Activated naive CD4-positive, alpha-beta T cell treated with anti-CD3 and anti-CD28 coated beads for 36 hours (primary cell): ENCODE results near the gene UPK1A. TPM values are rescaled to one million over a fixed set of nuclear protein-coding genes. Genes with fewer than 3 reads are reported as not detected.
"Not testable (repeated sequence)": the region's sequence is repeated elsewhere in the genome, so short reads cannot be mapped to it uniquely, and the experiment has no call there.

ENCODE experiments used
- CTCF ChIA-PET: fragments of 350-600 bp; sonication (Branson Sonifier 250); formaldehyde crosslinking; loops from one replicate; lab custom pipeline; 2021; ENCODE audit warnings: antibody characterized with exemption; lab: Charles Lee
- DNase-seq: peaks from one replicate; pipeline ENCODE4 v3.0.0-alpha.2; 2020
- H3K27ac Mint-ChIP-seq: one replicate; pipeline ENCODE4 v1.8.0; 2021; ENCODE audit warnings: mild to moderate bottlenecking, mixed read lengths
- H3K27me3 Mint-ChIP-seq: one replicate; pipeline ENCODE4 v1.8.0; 2021; ENCODE audit warnings: low read depth, mixed read lengths
- H3K36me3 Mint-ChIP-seq: one replicate; pipeline ENCODE4 v1.8.0; 2021; ENCODE audit warnings: low read depth, mixed read lengths
- H3K4me1 Mint-ChIP-seq: one replicate; pipeline ENCODE4 v1.8.0; 2021; ENCODE audit warnings: low read depth, mixed read lengths
- H3K4me3 Mint-ChIP-seq: one replicate; pipeline ENCODE4 v1.8.0; 2021; ENCODE audit warnings: mild to moderate bottlenecking, moderate library complexity, mixed read lengths
- H3K9me3 Mint-ChIP-seq: one replicate; pipeline ENCODE4 v1.8.0; 2021; ENCODE audit warnings: mixed read lengths
- intact Hi-C: fragments of 100-400 bp; cut with micrococcal nuclease; formaldehyde crosslinking; loops from one replicate; pipeline ENCODE4 v1.15.1; 2023
- total RNA-seq, 2 experiments: library from RNA; stranded (reverse); gene quantifications; one replicate each; pipeline ENCODE4 v1.2.3, GENCODE V29; 2021

The UPK1A gene
- total RNA-seq, 2 experiments from 2014 or later = 0.21 TPM; not detected in 1

- H3K4me3 Mint-ChIP-seq = no peak overlapping the region
- intact Hi-C loops = no loop called here
- peaks cover 18% of the 10 kb centered on the region for H3K4me1 Mint-ChIP-seq
- no peak overlapping the region for H3K27ac Mint-ChIP-seq
- DNase-seq = no peak
- H3K9me3 Mint-ChIP-seq = no peaks in the 10 kb centered on the region
- H3K27me3 Mint-ChIP-seq = no peaks in the 10 kb centered on the region
- CTCF ChIA-PET = interaction anchor here (1.0 kb wide), 1 partner anchor 25 kb away, joined by 4 read pairs; no protein-coding TSS in a partner anchor
- H3K36me3 Mint-ChIP-seq = peaks cover 53% of the 10 kb centered on the region
Measured at GRCh38 chr19:35721374-35721773, 55.1 kb downstream of the UPK1A start.

GRCh38 chr19:35722461-35722860 lies 56.1 kb downstream of the UPK1A start:
- no peaks in the 10 kb centered on the region for H3K9me3 Mint-ChIP-seq
- peaks cover 50% of the 10 kb centered on the region for H3K36me3 Mint-ChIP-seq
- no peak overlapping the region for H3K27ac Mint-ChIP-seq
- CTCF ChIA-PET = interaction anchor here (1.7 kb wide), 1 partner anchor 28 kb away, joined by 7 read pairs; no protein-coding TSS in a partner anchor
- no peaks in the 10 kb centered on the region for H3K27me3 Mint-ChIP-seq
- DNase-seq = no peak
- intact Hi-C loops = no loop called here
- H3K4me3 Mint-ChIP-seq = no peak overlapping the region
- peaks cover 18% of the 10 kb centered on the region for H3K4me1 Mint-ChIP-seq

- DNase-seq = no peak
- no peaks in the 10 kb centered on the region for H3K27me3 Mint-ChIP-seq
- H3K36me3 Mint-ChIP-seq = peaks cover 51% of the 10 kb centered on the region
- H3K4me3 Mint-ChIP-seq = no peak overlapping the region
- H3K4me1 Mint-ChIP-seq = peaks cover 18% of the 10 kb centered on the region
- intact Hi-C loops = no loop called here
- H3K9me3 Mint-ChIP-seq = no peaks in the 10 kb centered on the region
- CTCF ChIA-PET = interaction anchor here (1.7 kb wide), 1 partner anchor 28 kb away, joined by 7 read pairs; no protein-coding TSS in a partner anchor
- H3K27ac Mint-ChIP-seq = no peak overlapping the region
Measured at GRCh38 chr19:35722897-35723296, 56.6 kb downstream of the UPK1A start.

- peaks cover 58% of the 10 kb centered on the region for H3K36me3 Mint-ChIP-seq
- DNase-seq = no peak
- H3K9me3 Mint-ChIP-seq = no peaks in the 10 kb centered on the region
- H3K27me3 Mint-ChIP-seq = no peaks in the 10 kb centered on the region
- CTCF ChIA-PET = interaction anchor here (1.7 kb wide), 1 partner anchor 29 kb away, joined by 7 read pairs; no protein-coding TSS in a partner anchor
- peaks cover 18% of the 10 kb centered on the region for H3K4me1 Mint-ChIP-seq
- intact Hi-C loops = no loop called here
- H3K27ac Mint-ChIP-seq = no peak overlapping the region
- no peak overlapping the region for H3K4me3 Mint-ChIP-seq
Measured at GRCh38 chr19:35723671-35724070, 57.4 kb downstream of the UPK1A start.

GRCh38 chr19:35724132-35724531 lies 57.8 kb downstream of the UPK1A start:
- Mint-ChIP-seq H3K36me3 (peaks cover 57% of the 10 kb centered on the region), H3K4me1 (peaks cover 15% of the 10 kb centered on the region)
- DNase-seq, H3K4me3 Mint-ChIP-seq, CTCF ChIA-PET, H3K27me3 Mint-ChIP-seq, H3K27ac Mint-ChIP-seq, H3K9me3 Mint-ChIP-seq, intact Hi-C loops: not testable (repeated sequence)

- Mint-ChIP-seq H3K27ac (no peak overlapping the region), H3K9me3 (no peaks in the 10 kb centered on the region), H3K36me3 (peaks cover 57% of the 10 kb centered on the region), H3K4me1 (peaks cover 10% of the 10 kb centered on the region), H3K4me3 (no peak overlapping the region), H3K27me3 (no peaks in the 10 kb centered on the region)
- intact Hi-C loops = no loop called here
- no peak for DNase-seq
- CTCF ChIA-PET = no interaction called here
Measured at GRCh38 chr19:35724560-35724959, 58.2 kb downstream of the UPK1A start.

GRCh38 chr19:35725216-35725861 lies 59.0 kb downstream of the UPK1A start:
- CTCF ChIA-PET = no interaction called here
- Mint-ChIP-seq H3K4me3 (no peak overlapping the region), H3K36me3 (peaks cover 62% of the 10 kb centered on the region), H3K4me1 (peaks cover 6% of the 10 kb centered on the region), H3K27me3 (no peaks in the 10 kb centered on the region), H3K9me3 (no peaks in the 10 kb centered on the region), H3K27ac (no peak overlapping the region)
- DNase-seq = no peak
- intact Hi-C loops = no loop called here

- Mint-ChIP-seq H3K4me1 (no peaks in the 10 kb centered on the region), H3K9me3 (no peaks in the 10 kb centered on the region), H3K4me3 (no peak overlapping the region), H3K27me3 (no peaks in the 10 kb centered on the region), H3K27ac (no peak overlapping the region), H3K36me3 (peaks cover 57% of the 10 kb centered on the region)
- CTCF ChIA-PET = interaction anchor here (0.7 kb wide), 1 partner anchor 566 kb away, joined by 3 read pairs; no protein-coding TSS in a partner anchor
- intact Hi-C loops = no loop called here
- DNase-seq = no peak
Measured at GRCh38 chr19:35727053-35727955, 61.0 kb downstream of the UPK1A start.

Other genes with a start within 250 kb of the UPK1A start
- gene FFAR2, start 218.3 kb upstream of the UPK1A start, total RNA-seq = not detected
- gene KRTDAP, start 176.1 kb upstream of the UPK1A start, total RNA-seq = not detected
- gene DMKN, start 152.9 kb upstream of the UPK1A start, total RNA-seq = 1 to 10 TPM in 1 of 2 experiments, under 1 TPM in 1; 0.86 to 1.7 TPM
- gene SBSN, start 138.2 kb upstream of the UPK1A start, total RNA-seq = not detected
- gene GAPDHS, start 133.1 kb upstream of the UPK1A start, total RNA-seq = not detected
- 10 to 100 TPM; 63.1 to 63.4 TPM for gene TMEM147, start 120.9 kb upstream of the UPK1A start, total RNA-seq
- not detected for gene ATP4A, start 102.9 kb upstream of the UPK1A start, total RNA-seq
- gene PMIS2, start 80.3 kb upstream of the UPK1A start, total RNA-seq = not detected
- gene HAUS5, start 53.8 kb upstream of the UPK1A start, total RNA-seq = 10 to 100 TPM; 40.4 to 42.5 TPM
- gene RBM42, start 37.5 kb upstream of the UPK1A start, total RNA-seq = 10 to 100 TPM; 64.2 to 66.2 TPM
- under 1 TPM; 0.52 to 0.84 TPM for gene ETV2, start 24.8 kb upstream of the UPK1A start, total RNA-seq
- 100 to 1,000 TPM; 499 to 512 TPM for gene COX6B1, start 18.2 kb upstream of the UPK1A start, total RNA-seq
- gene ZBTB32, start 38.0 kb downstream of the UPK1A start, total RNA-seq = 100 to 1,000 TPM; 174 to 181 TPM
- 10 to 100 TPM; 62.0 to 65.8 TPM for gene KMT2B, start 51.5 kb downstream of the UPK1A start, total RNA-seq
- 10 to 100 TPM; 51.0 to 52.8 TPM for gene IGFLR1, start 75.9 kb downstream of the UPK1A start, total RNA-seq
- gene U2AF1L4, start 78.9 kb downstream of the UPK1A start, total RNA-seq = 10 to 100 TPM; 41.8 to 44.2 TPM
- gene PSENEN, start 79.1 kb downstream of the UPK1A start, total RNA-seq = 10 to 100 TPM; 32.4 to 37.7 TPM
- gene LIN37, start 82.1 kb downstream of the UPK1A start, total RNA-seq = 1 to 10 TPM; 5.7 to 9.7 TPM
- under 1 TPM; 0.40 to 0.55 TPM for gene HSPB6, start 90.5 kb downstream of the UPK1A start, total RNA-seq
- gene PROSER3, start 91.7 kb downstream of the UPK1A start, total RNA-seq = 10 to 100 TPM; 45.3 to 47.4 TPM
- 10 to 100 TPM; 49.5 to 61.6 TPM for gene ARHGAP33, start 109.0 kb downstream of the UPK1A start, total RNA-seq
- gene PRODH2, start 146.3 kb downstream of the UPK1A start, total RNA-seq = not detected
- under 1 TPM in 1 of 2 experiments, not detected in 1; 0.05 TPM for gene NPHS1, start 186.0 kb downstream of the UPK1A start, total RNA-seq
- 1 to 10 TPM; 1.0 to 1.1 TPM for gene KIRREL2, start 190.4 kb downstream of the UPK1A start, total RNA-seq
- gene APLP1, start 202.1 kb downstream of the UPK1A start, total RNA-seq = 1 to 10 TPM in 1 of 2 experiments, under 1 TPM in 1; 0.79 to 1.2 TPM
- 10 to 100 TPM; 56.2 to 56.4 TPM for gene NFKBID, start 234.0 kb downstream of the UPK1A start, total RNA-seq
- gene HCST, start 236.0 kb downstream of the UPK1A start, total RNA-seq = 10 to 100 TPM; 11.7 to 14.5 TPM
- not detected for gene TYROBP, start 241.8 kb downstream of the UPK1A start, total RNA-seq